HG03354 (cell line): ENCODE results near the gene ATP10A.
"Not testable (repeated sequence)": the region's sequence is repeated elsewhere in the genome, so short reads cannot be mapped to it uniquely, and the experiment has no call there.

Source experiments
- ATAC-seq: cut with Tn5 transposase; IDR thresholded peaks from one replicate; pipeline ENCODE4 v1.9.1; 2021; ENCODE audit warnings: mild to moderate bottlenecking; ENCODE audit not compliant: unreplicated experiment, poor library complexity, severe bottlenecking

The ATP10A gene

GRCh38 chr15:25886498-25887140 lies 23.5 kb upstream of the ATP10A start:
- ATAC-seq, result no peak

- ATAC-seq, result no peak
Observed at GRCh38 chr15:25884370-25884769, 21.2 kb upstream of the ATP10A start.

- ATAC-seq, result no peak
Observed at GRCh38 chr15:25883463-25884259, 20.5 kb upstream of the ATP10A start.

GRCh38 chr15:25882466-25882865 lies 19.3 kb upstream of the ATP10A start:
- no peak for ATAC-seq

- ATAC-seq, result not testable (repeated sequence)
Observed at GRCh38 chr15:25880877-25881276, 17.8 kb upstream of the ATP10A start.

GRCh38 chr15:25880411-25880810 lies 17.3 kb upstream of the ATP10A start:
- no peak for ATAC-seq

- no peak for ATAC-seq
Observed at GRCh38 chr15:25879438-25879837, 16.3 kb upstream of the ATP10A start.

GRCh38 chr15:25877681-25878080 lies 14.6 kb upstream of the ATP10A start:
- no peak for ATAC-seq

GRCh38 chr15:25876231-25877140 lies 13.4 kb upstream of the ATP10A start:
- no peak for ATAC-seq

- ATAC-seq, result no peak
Observed at GRCh38 chr15:25875566-25875965, 12.4 kb upstream of the ATP10A start.

GRCh38 chr15:25874379-25874778 lies 11.3 kb upstream of the ATP10A start:
- no peak for ATAC-seq

GRCh38 chr15:25871403-25871802 lies 8.3 kb upstream of the ATP10A start:
- ATAC-seq, result no peak

- ATAC-seq, result no peak
Observed at GRCh38 chr15:25870938-25871337, 7.8 kb upstream of the ATP10A start.

- ATAC-seq, result no peak
Observed at GRCh38 chr15:25869701-25870100, 6.6 kb upstream of the ATP10A start.

GRCh38 chr15:25866874-25867273 lies 3.7 kb upstream of the ATP10A start:
- ATAC-seq, result no peak

GRCh38 chr15:25866251-25866650 lies 3.1 kb upstream of the ATP10A start:
- no peak for ATAC-seq

GRCh38 chr15:25864966-25865365 lies 1.8 kb upstream of the ATP10A start:
- no peak for ATAC-seq

- no peak for ATAC-seq
Observed at GRCh38 chr15:25863968-25864580, 947 bp upstream of the ATP10A start.

GRCh38 chr15:25862472-25863110 lies 536 bp downstream of the ATP10A start:
- no peak for ATAC-seq
